GM06990 (cell line): Measurements from ENCODE around the gene TREML1.

Source experiments
- DNase-seq: peaks from one replicate; pipeline ENCODE4 v3.0.0-alpha.2; 2011; ENCODE audit not compliant: insufficient read length; ENCODE audit errors: extremely low read depth
- H3K27me3 ChIP-seq: replicated peaks from 2 replicates; pipeline ENCODE4 v1.6.0; 2011; ENCODE audit warnings: low read length; ENCODE audit not compliant: control insufficient read depth, insufficient read depth
- H3K36me3 ChIP-seq: 2 replicates; pipeline ENCODE4 v1.5.1; 2011; ENCODE audit warnings: low read length; ENCODE audit not compliant: control insufficient read depth, insufficient read depth
- H3K4me3 ChIP-seq: replicated peaks from 2 replicates; pipeline ENCODE4 v1.5.1; 2011; ENCODE audit warnings: low read depth, mild to moderate bottlenecking, control low read depth, low read length
- CTCF ChIP-seq: IDR thresholded peaks from 2 replicates; pipeline ENCODE4 v1.5.1; 2011; ENCODE audit warnings: low read length, control low read depth, mild to moderate bottlenecking, inconsistent platforms; ENCODE audit not compliant: insufficient read depth, poor library complexity, severe bottlenecking

TREML1 gene

GRCh38 chr6:41161380-41161779 is 7.2 kb upstream of the TREML1 start:
- H3K27me3 ChIP-seq = peaks cover 3% of the 10 kb centered on the region
- H3K36me3 ChIP-seq = no peaks in the 10 kb centered on the region

GRCh38 chr6:41160933-41161332 is 6.8 kb upstream of the TREML1 start:
- DNase-seq = no peak
- H3K27me3 ChIP-seq = peaks cover 3% of the 10 kb centered on the region
- H3K36me3 ChIP-seq = no peaks in the 10 kb centered on the region
- no peak overlapping the region for H3K4me3 ChIP-seq
- no peak for TF ChIP-seq CTCF

More at GRCh38 chr6:41161380-41161779, 7.2 kb upstream of the TREML1 start:
- no peak overlapping the region for H3K4me3 ChIP-seq
- no peak for TF ChIP-seq CTCF
- no peak for DNase-seq

GRCh38 chr6:41159415-41160082 is 5.4 kb upstream of the TREML1 start:
- TF ChIP-seq CTCF = no peak
- Histone ChIP-seq H3K36me3 (no peaks in the 10 kb centered on the region), H3K27me3 (peaks cover 3% of the 10 kb centered on the region), H3K4me3 (no peak overlapping the region)
- DNase-seq = no peak

- Histone ChIP-seq H3K27me3 (peaks cover 1% of the 10 kb centered on the region), H3K4me3 (no peak overlapping the region), H3K36me3 (no peaks in the 10 kb centered on the region)
- DNase-seq = no peak
- TF ChIP-seq CTCF = no peak
These were observed 3.2 kb upstream of the TREML1 start for GRCh38 chr6:41157323-41157722.

- no peak overlapping the region for H3K4me3 ChIP-seq
- no peak for DNase-seq
- H3K27me3 ChIP-seq = peaks cover 1% of the 10 kb centered on the region
- no peak for TF ChIP-seq CTCF
- H3K36me3 ChIP-seq = no peaks in the 10 kb centered on the region
These were observed 2.6 kb upstream of the TREML1 start for GRCh38 chr6:41156771-41157170.

- TF ChIP-seq CTCF = no peak
- no peaks in the 10 kb centered on the region for H3K36me3 ChIP-seq
- no peak for DNase-seq
- peaks cover 1% of the 10 kb centered on the region for H3K27me3 ChIP-seq
- no peak overlapping the region for H3K4me3 ChIP-seq
These were observed 1.9 kb upstream of the TREML1 start for GRCh38 chr6:41156001-41156400.
